ENCODE data around the gene NAT14.

Gene NAT14

GRCh38 chr19:55471266-55471665, 13.7 kb upstream of the NAT14 start:
- no peak for DNase-seq (ENCODE audit: low spot score)

GRCh38 chr19:55472463-55472862, 12.5 kb upstream of the NAT14 start:
- DNase-seq (ENCODE audit: low spot score): peak; percentile 76

DNA sequence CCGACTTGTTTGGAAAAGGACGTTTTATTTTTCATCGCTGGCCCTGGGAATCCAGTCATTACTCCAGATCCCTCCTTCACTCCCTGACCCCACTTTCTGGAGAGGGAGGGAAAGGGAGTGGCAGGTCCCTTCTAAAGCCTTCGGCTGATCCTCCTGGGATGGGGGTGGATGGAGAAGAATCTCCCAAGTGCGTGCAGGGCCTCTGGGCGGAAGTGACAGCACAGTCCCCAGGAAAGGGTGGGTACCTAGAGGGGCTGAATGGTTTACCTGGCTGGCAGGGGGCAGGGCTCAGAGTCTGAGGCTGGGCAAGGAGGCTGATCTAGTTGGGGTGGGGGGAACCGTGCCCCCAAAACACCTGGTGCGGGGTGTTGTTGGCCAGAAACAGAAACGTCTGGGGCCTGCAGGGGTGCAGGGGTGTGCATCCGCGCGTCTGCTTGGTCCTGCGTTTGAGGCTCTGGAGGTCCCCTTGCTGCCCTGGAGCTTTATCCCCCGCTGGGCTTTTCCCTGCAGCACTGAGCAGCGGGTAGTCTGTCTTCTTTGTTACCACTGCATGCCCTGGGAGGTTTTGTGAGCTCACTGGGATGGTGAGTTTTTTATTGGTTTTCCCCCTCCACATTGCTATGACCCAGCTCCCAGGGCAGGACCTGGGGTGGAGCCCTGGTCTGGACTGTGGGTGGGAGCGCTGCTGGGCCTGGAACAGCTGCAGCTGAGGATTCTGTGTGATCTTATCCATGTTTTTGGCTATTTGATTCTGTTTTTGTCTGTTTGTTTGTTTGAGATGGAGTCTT, 11.6 kb upstream of the NAT14 start:
- DNase-seq (ENCODE audit: low spot score): no peak

- no peak for DNase-seq (ENCODE audit: low spot score)
Measured at GRCh38 chr19:55474269-55475265, 10.4 kb upstream of the NAT14 start.

DNA sequence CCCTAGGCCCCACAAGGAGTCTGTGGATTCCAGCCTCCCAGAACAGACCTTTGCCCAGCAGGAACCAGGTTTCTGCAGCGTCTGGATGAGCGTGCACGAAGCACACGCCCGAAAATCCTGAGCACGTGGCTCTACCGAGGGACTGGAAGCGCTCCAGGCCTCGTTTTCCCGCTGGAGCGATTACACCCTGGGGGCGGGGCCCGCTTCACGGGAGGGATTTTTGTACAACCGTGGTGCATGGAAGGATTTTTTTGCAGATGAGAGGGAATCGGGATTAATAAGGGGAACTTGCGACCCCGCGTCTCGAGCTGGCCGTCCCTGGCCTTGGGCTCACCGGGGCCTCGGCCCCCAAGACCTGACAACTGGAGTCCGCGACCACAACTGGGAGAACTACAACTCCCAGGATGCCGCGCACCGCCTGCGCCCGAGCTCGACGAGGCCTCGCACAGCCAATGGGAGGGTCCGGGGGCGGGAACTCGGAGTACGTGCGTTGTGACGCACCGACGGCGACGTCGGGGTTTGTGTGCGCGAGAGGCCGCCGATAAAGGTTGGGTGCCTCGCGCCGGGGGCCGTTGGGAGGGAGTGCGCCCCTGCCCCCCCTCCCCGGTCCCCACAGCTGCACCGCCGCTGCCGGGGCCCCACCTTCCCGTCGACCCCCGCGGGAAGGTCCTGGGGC, 8.8 kb upstream of the NAT14 start, which contains the start of gene ZNF628:
TSS of gene ZNF628 (plus strand) at position 518 of the 676 bp plus-strand sequence. CDS start 3,294 bp downstream, outside the sequence.
- DNase-seq (ENCODE audit: low spot score): peak; percentile 98

GRCh38 chr19:55477905-55478304, 7.1 kb upstream of the NAT14 start:
- no peak for DNase-seq (ENCODE audit: low spot score)

- no peak for DNase-seq (ENCODE audit: low spot score)
Measured at GRCh38 chr19:55478364-55478763, 6.6 kb upstream of the NAT14 start.

- DNase-seq (ENCODE audit: low spot score): no peak
Measured at GRCh38 chr19:55479045-55479444, 5.9 kb upstream of the NAT14 start.

GRCh38 chr19:55479451-55480230, 5.3 kb upstream of the NAT14 start:
- DNase-seq (ENCODE audit: low spot score): no peak

DNA sequence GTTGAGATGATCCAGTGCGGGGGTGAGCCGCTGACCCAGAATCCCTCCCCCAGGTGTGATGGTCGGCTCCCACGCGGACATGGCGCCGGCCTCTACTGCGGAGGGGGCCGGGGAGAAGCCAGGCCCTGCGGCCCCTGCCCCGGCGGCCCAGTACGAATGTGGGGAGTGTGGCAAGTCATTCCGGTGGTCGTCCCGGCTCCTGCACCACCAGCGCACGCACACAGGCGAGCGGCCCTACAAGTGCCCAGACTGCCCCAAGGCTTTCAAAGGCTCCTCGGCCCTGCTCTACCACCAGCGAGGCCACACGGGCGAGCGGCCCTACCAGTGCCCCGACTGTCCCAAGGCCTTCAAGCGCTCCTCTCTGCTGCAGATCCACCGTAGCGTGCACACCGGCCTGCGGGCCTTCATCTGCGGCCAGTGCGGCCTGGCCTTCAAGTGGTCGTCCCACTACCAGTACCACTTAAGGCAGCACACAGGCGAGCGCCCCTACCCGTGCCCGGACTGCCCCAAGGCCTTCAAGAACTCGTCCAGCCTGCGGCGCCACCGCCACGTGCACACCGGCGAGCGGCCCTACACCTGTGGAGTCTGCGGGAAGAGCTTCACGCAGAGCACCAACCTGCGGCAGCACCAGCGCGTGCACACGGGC, 3.7 kb upstream of the NAT14 start:
- no peak for DNase-seq (ENCODE audit: low spot score)

DNA sequence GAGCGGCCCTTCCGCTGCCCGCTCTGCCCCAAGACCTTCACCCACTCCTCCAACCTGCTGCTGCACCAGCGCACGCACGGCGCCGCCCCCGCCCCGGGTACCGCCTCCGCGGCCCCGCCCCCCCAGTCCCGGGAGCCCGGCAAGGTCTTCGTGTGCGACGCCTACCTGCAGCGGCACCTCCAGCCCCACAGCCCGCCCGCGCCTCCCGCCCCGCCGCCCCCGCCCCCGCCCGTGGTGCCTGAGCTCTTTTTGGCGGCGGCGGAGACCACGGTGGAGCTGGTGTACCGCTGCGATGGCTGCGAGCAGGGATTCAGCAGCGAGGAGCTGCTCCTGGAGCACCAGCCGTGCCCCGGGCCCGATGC, 3.2 kb upstream of the NAT14 start:
- no peak for DNase-seq (ENCODE audit: low spot score)

DNA sequence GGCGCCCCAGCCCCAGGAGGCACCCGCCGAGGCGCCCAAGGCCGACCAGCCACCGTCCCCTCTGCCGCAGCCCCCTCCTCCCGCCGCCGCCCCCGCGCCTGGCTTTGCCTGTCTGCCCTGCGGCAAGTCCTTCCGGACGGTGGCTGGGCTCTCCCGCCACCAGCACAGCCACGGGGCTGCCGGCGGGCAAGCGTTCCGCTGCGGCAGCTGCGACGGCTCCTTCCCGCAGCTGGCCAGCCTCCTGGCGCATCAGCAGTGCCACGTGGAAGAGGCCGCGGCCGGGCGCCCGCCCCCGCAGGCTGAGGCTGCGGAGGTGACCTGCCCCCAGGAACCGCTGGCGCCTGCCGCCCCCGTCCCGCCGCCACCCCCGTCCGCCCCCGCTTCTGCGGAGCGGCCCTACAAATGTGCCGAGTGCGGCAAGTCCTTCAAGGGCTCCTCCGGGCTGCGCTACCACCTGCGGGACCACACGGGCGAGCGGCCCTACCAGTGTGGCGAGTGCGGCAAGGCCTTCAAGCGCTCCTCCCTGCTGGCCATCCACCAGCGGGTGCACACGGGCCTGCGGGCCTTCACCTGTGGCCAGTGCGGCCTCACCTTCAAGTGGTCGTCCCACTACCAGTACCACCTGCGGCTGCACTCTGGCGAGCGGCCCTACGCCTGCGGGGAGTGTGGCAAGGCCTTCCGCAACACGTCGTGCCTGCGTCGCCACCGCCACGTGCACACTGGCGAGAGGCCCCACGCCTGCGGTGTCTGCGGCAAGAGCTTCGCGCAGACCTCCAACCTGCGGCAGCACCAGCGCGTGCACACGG, 2.6 kb upstream of the NAT14 start:
- no peak for DNase-seq (ENCODE audit: low spot score)

- no peak for DNase-seq (ENCODE audit: low spot score)
Measured at GRCh38 chr19:55482967-55483705, 1.9 kb upstream of the NAT14 start.

DNA sequence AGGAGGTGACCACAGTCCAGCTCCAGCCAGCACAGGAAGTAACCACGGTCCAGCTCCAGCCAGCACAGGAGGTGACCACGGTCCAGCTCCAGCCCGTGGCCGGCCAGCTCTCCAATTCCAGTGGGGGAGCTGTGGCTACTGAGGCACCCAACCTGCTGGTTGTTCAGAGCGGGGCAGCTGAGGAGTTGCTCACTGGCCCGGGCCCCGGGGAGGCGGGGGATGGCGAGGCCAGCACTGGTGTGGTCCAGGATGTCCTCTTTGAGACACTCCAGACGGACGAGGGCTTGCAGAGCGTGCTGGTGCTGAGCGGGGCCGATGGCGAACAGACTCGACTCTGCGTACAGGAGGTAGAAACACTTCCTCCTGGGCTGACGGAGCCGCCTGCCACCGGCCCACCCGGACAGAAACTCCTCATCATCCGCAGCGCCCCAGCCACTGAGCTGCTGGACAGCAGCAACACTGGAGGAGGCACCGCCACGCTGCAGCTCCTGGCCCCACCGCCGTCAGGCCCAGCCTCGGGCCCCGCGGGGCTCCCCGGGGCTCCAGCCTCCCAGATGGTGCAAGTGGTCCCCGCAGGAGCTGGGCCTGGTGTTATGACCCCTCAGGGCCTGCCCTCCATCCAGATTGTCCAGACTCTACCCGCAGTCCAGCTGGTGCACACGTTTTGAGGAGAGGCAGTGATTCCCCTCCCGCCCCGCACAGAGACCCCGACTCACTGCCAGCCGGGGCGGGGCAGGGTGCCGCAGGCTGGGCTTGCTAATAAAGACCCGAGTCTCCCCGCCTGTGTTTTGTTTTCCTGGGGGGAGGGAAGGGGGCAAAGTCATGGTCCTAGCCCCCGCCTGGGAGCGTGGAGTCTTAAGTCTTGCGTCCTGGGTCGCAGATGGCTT, 1.0 kb upstream of the NAT14 start:
- no peak for DNase-seq (ENCODE audit: low spot score)

DNA sequence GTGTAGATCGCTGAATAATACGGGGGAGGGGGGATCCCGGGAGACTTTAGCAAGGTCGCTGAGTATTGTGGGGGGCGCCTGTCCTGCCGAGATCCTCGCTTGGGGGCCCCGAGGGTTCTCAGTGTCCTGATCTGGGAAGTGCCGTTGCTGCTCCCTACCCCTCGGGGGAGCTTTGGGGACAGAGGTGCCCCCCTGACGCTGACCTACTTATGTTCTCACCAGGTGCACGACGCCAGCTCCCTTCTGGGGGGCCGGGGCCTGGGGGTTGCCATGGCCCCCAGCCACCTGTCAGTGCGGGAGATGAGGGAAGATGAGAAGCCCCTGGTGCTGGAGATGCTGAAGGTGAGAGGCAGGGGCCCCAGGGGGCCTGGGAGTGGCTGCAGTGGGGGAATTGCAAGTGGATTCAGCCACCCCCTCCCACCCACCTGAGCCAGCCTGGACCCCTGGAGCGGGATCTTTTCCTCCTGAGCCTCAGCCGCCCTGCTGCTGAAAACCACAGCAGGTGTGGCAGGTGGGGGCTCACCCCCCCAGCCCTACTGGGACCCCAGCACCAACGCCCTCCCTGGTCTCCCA, 537 bp downstream of the NAT14 start:
- DNase-seq (ENCODE audit: low spot score): no peak

DNA sequence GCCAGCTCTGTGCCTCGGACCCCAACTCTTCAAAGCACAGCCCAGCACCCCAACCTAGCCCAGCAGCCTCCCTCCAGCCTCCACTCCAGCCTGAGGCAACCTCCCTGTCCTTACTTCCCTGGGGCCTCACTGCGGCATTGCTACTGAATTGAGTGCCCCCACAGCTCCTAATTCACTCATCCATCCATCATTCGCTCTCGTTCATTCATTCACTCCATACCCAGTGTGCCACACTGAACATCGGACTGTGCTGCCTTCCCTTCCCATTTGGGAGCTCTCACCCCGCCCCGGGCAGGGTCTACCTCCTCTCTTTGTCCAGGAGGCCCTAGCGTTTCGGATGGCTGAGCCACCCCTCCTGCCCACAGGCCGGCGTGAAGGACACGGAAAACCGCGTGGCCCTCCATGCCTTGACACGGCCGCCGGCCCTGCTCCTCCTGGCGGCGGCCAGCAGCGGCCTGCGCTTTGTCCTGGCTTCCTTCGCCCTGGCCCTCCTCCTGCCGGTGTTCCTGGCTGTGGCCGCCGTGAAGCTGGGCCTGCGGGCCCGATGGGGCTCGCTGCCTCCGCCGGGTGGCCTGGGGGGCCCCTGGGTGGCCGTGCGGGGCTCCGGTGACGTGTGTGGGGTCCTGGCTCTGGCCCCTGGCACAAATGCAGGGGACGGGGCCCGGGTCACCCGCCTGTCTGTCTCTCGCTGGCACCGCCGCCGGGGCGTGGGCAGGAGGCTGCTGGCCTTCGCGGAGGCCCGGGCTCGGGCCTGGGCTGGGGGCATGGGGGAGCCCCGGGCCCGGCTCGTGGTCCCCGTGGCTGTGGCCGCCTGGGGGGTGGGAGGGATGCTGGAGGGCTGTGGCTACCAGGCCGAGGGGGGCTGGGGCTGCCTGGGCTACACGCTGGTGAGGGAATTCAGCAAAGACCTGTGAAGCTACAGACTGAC, 1.3 kb downstream of the NAT14 start:
- DNase-seq (ENCODE audit: low spot score): no peak

All from RKO (cell line).